PC-3 (cell line): Measurements from ENCODE around the gene FOSB.

Experiments
- EZH2 ChIP-seq: fragments of 300-600 bp; sonication (generic); IDR thresholded peaks from one replicate; pipeline ENCODE4 v1.6.1; 2017; ENCODE audit warnings: antibody characterized with exemption, mild to moderate bottlenecking, low read length; ENCODE audit not compliant: unreplicated experiment
- EZH2phosphoT487 ChIP-seq: fragments of 300-600 bp; sonication (generic); IDR thresholded peaks from 2 replicates; pipeline ENCODE4 v1.6.1; 2018; ENCODE audit warnings: mild to moderate bottlenecking, antibody characterized with exemption, low read length, borderline replicate concordance
- TF ChIP-seq, protein P1 (sequence below): fragments of 300-600 bp; sonication (generic); conservative IDR thresholded peaks from 2 replicates; pipeline ENCODE4 v1.5.1; 2017; ENCODE audit warnings: antibody characterized with exemption, low read depth, mild to moderate bottlenecking, low read length

DNA sequence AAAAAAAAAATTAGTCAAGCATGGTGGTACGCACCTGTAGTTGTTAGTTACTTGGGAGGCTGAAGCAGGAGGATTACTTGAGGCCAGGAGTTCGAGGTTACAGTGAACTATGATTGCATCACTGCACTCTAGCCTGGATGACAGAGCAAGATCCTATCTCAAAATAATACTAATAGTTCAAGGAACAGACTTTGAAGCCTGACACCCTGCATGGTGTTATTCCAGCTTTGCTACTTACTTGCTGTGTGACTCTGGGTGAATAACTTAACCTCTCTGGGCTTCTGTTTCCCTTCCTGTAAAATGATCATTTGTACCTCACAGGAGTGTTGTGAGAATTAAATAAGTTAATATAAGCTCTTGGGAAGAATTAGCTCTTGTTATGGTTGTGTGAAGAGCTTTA, 3.5 kb upstream of the FOSB start:
- TF ChIP-seq, protein P1, sequence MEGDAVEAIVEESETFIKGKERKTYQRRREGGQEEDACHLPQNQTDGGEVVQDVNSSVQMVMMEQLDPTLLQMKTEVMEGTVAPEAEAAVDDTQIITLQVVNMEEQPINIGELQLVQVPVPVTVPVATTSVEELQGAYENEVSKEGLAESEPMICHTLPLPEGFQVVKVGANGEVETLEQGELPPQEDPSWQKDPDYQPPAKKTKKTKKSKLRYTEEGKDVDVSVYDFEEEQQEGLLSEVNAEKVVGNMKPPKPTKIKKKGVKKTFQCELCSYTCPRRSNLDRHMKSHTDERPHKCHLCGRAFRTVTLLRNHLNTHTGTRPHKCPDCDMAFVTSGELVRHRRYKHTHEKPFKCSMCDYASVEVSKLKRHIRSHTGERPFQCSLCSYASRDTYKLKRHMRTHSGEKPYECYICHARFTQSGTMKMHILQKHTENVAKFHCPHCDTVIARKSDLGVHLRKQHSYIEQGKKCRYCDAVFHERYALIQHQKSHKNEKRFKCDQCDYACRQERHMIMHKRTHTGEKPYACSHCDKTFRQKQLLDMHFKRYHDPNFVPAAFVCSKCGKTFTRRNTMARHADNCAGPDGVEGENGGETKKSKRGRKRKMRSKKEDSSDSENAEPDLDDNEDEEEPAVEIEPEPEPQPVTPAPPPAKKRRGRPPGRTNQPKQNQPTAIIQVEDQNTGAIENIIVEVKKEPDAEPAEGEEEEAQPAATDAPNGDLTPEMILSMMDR = no peak
- no peak for TF ChIP-seq EZH2
- TF ChIP-seq EZH2phosphoT487 = no peak
